Superior temporal gyrus (tissue), 1 donor: Measurements from ENCODE around the gene LRTM2.

Source experiments
- DNase-seq: peaks from one replicate; pipeline ENCODE4 v3.0.0-alpha.2; 2016; ENCODE audit errors: extremely low spot score

LRTM2 gene

GRCh38 chr12:1882850-1883470, 62.6 kb downstream of the LRTM2 start:
- DNase-seq, result no peak

GRCh38 chr12:1883513-1883912, 63.1 kb downstream of the LRTM2 start:
- DNase-seq, result no peak

GRCh38 chr12:1884651-1885050, 64.3 kb downstream of the LRTM2 start:
- DNase-seq, result no peak

- no peak for DNase-seq
These were observed 64.8 kb downstream of the LRTM2 start for GRCh38 chr12:1885082-1885596.

GRCh38 chr12:1885599-1886245, 65.4 kb downstream of the LRTM2 start:
- DNase-seq, result no peak
